MG63 (cell line): ENCODE measurements around the gene MMP25. TPM values are rescaled to one million over a fixed set of nuclear protein-coding genes. Genes with fewer than 3 reads are reported as not detected.
"Not testable (repeated sequence)": the region's sequence is repeated elsewhere in the genome, so short reads cannot be mapped to it uniquely, and the experiment has no call there.

Experiments used
- DNase-seq: peaks from one replicate; pipeline ENCODE4 v3.0.0-alpha.2; 2020
- H3K27me3 ChIP-seq: fragments of 250-450 bp; sonication (Bioruptor Pico); 2 replicates; pipeline ENCODE4 v1.5.1; 2020; ENCODE audit warnings: mild to moderate bottlenecking, moderate library complexity
- H3K36me3 ChIP-seq: fragments of 250-450 bp; sonication (Bioruptor Pico); 2 replicates; pipeline ENCODE4 v1.5.1; 2020; ENCODE audit warnings: mild to moderate bottlenecking, moderate library complexity
- H3K4me3 ChIP-seq: fragments of 250-450 bp; sonication (Bioruptor Pico); 2 replicates; pipeline ENCODE4 v1.5.1; 2020; ENCODE audit warnings: mild to moderate bottlenecking, moderate library complexity
- H3K9me3 ChIP-seq: fragments of 250-450 bp; sonication (Bioruptor Pico); 2 replicates; pipeline ENCODE4 v1.5.1; 2020; ENCODE audit warnings: mild to moderate bottlenecking, moderate library complexity
- total RNA-seq: library from RNA; depleted of rRNA; stranded (reverse); fragments of >200 nt; shearing (Covaris generic); gene quantifications from 2 replicates; pipeline ENCODE4 v1.2.3, GENCODE V29; 2014; ENCODE audit warnings: low replicate concordance

Gene MMP25
- total RNA-seq, 1 experiment from 2014 or later: not detected

- H3K9me3 ChIP-seq, DNase-seq, H3K36me3 ChIP-seq, H3K4me3 ChIP-seq: not testable (repeated sequence)
- peaks cover 13% of the 10 kb centered on the region for H3K27me3 ChIP-seq
These were observed 26.4 kb downstream of the MMP25 start for GRCh38 chr16:3072576-3073263.

- H3K27me3 ChIP-seq: peaks cover 15% of the 10 kb centered on the region
- no peak overlapping the region for H3K4me3 ChIP-seq
- no peaks in the 10 kb centered on the region for H3K36me3 ChIP-seq
- no peak for DNase-seq
- H3K9me3 ChIP-seq: no peaks in the 10 kb centered on the region
These were observed 27.1 kb downstream of the MMP25 start for GRCh38 chr16:3073448-3073847.

- Histone ChIP-seq H3K27me3 (peaks cover 26% of the 10 kb centered on the region), H3K4me3 (no peak overlapping the region)
These were observed 28.6 kb downstream of the MMP25 start for GRCh38 chr16:3074860-3075522.

GRCh38 chr16:3075523-3075915 is 29.2 kb downstream of the MMP25 start:
- no peaks in the 10 kb centered on the region for H3K9me3 ChIP-seq
- DNase-seq: no peak
- no peak overlapping the region for H3K4me3 ChIP-seq
- peaks cover 30% of the 10 kb centered on the region for H3K27me3 ChIP-seq
- H3K36me3 ChIP-seq: no peaks in the 10 kb centered on the region

More at GRCh38 chr16:3074860-3075522, 28.6 kb downstream of the MMP25 start:
- Histone ChIP-seq H3K36me3 (no peaks in the 10 kb centered on the region), H3K9me3 (no peaks in the 10 kb centered on the region)
- DNase-seq: no peak

- not testable (repeated sequence) for H3K36me3 ChIP-seq, H3K9me3 ChIP-seq, DNase-seq, H3K4me3 ChIP-seq
- peaks cover 33% of the 10 kb centered on the region for H3K27me3 ChIP-seq
These were observed 29.6 kb downstream of the MMP25 start for GRCh38 chr16:3075946-3076345.

- Histone ChIP-seq H3K27me3 (peaks cover 33% of the 10 kb centered on the region), H3K36me3 (no peaks in the 10 kb centered on the region), H3K4me3 (no peak overlapping the region), H3K9me3 (no peaks in the 10 kb centered on the region)
- no peak for DNase-seq
These were observed 30.2 kb downstream of the MMP25 start for GRCh38 chr16:3076577-3076976.

- no peak for DNase-seq
- no peaks in the 10 kb centered on the region for H3K9me3 ChIP-seq
- H3K4me3 ChIP-seq: no peak overlapping the region
- H3K36me3 ChIP-seq: no peaks in the 10 kb centered on the region
- H3K27me3 ChIP-seq: peaks cover 29% of the 10 kb centered on the region
These were observed 33.7 kb downstream of the MMP25 start for GRCh38 chr16:3080024-3080423.

- not testable (repeated sequence) for H3K4me3 ChIP-seq, DNase-seq, H3K36me3 ChIP-seq, H3K9me3 ChIP-seq
- H3K27me3 ChIP-seq: peaks cover 25% of the 10 kb centered on the region
These were observed 35.6 kb downstream of the MMP25 start for GRCh38 chr16:3081957-3082356.

- H3K9me3 ChIP-seq, H3K4me3 ChIP-seq, DNase-seq, H3K36me3 ChIP-seq: not testable (repeated sequence)
- H3K27me3 ChIP-seq: peaks cover 18% of the 10 kb centered on the region
These were observed 37.0 kb downstream of the MMP25 start for GRCh38 chr16:3083408-3083807.

GRCh38 chr16:3084491-3084890 is 38.1 kb downstream of the MMP25 start:
- Histone ChIP-seq H3K27me3 (peaks cover 12% of the 10 kb centered on the region), H3K36me3 (no peaks in the 10 kb centered on the region), H3K4me3 (no peak overlapping the region), H3K9me3 (no peaks in the 10 kb centered on the region)
- DNase-seq: no peak

GRCh38 chr16:3084969-3085670 is 38.8 kb downstream of the MMP25 start:
- no peaks in the 10 kb centered on the region for H3K9me3 ChIP-seq
- DNase-seq: no peak
- no peaks in the 10 kb centered on the region for H3K36me3 ChIP-seq
- no peak overlapping the region for H3K4me3 ChIP-seq
- H3K27me3 ChIP-seq: peaks cover 6% of the 10 kb centered on the region

GRCh38 chr16:3085868-3086595 is 39.7 kb downstream of the MMP25 start:
- DNase-seq: no peak
- H3K9me3 ChIP-seq: no peaks in the 10 kb centered on the region

GRCh38 chr16:3086596-3087242 is 40.4 kb downstream of the MMP25 start:
- no peak for DNase-seq
- no peak overlapping the region for H3K4me3 ChIP-seq
- no peaks in the 10 kb centered on the region for H3K27me3 ChIP-seq
- H3K36me3 ChIP-seq: no peaks in the 10 kb centered on the region
- no peaks in the 10 kb centered on the region for H3K9me3 ChIP-seq

More at GRCh38 chr16:3085868-3086595, 39.7 kb downstream of the MMP25 start:
- H3K4me3 ChIP-seq: no peak overlapping the region
- no peaks in the 10 kb centered on the region for H3K27me3 ChIP-seq
- no peaks in the 10 kb centered on the region for H3K36me3 ChIP-seq

GRCh38 chr16:3087243-3088235 is 41.2 kb downstream of the MMP25 start:
- H3K9me3 ChIP-seq: no peaks in the 10 kb centered on the region
- no peaks in the 10 kb centered on the region for H3K36me3 ChIP-seq
- no peak overlapping the region for H3K4me3 ChIP-seq
- H3K27me3 ChIP-seq: no peaks in the 10 kb centered on the region; the same call in 1 of the 2 replicates
- no peak for DNase-seq

- H3K4me3 ChIP-seq: no peak overlapping the region
- no peaks in the 10 kb centered on the region; the same call in 1 of the 2 replicates for H3K27me3 ChIP-seq
- H3K36me3 ChIP-seq: no peaks in the 10 kb centered on the region
- no peaks in the 10 kb centered on the region for H3K9me3 ChIP-seq
- no peak for DNase-seq
These were observed 42.1 kb downstream of the MMP25 start for GRCh38 chr16:3088450-3088849.
